Sciatic nerve (tissue), 2 donors: ENCODE measurements around the gene PLEKHO2. TPM values are rescaled to one million over a fixed set of nuclear protein-coding genes. Genes with fewer than 3 reads are reported as not detected.
"Not testable (repeated sequence)": the region's sequence is repeated elsewhere in the genome, so short reads cannot be mapped to it uniquely, and the experiment has no call there.

ENCODE experiments used
- ATAC-seq: fragments of 200-7000 bp; cut with Tn5 transposase; one replicate; pipeline ENCODE4 v1.9.1; 2020; ENCODE audit warnings: mild to moderate bottlenecking, moderate library complexity
- DNase-seq: peaks from one replicate; pipeline ENCODE4 v3.0.0-alpha.2; 2020; ENCODE audit warnings: low spot score
- intact Hi-C: fragments of 100-400 bp; cut with DNase I; formaldehyde crosslinking; loops from one replicate; pipeline ENCODE4 v1.14.2; 2022
- total RNA-seq: library from RNA; stranded (reverse); fragmentation: NEBNext Ultra II Directional; extraction: Animal tissue kit (Norgen Biotek cat#: 25700); gene quantifications from one replicate; pipeline ENCODE4 v1.2.1, GENCODE V29; 2021
- donor health status: DM: no; HTN: no; CAD: no.
- donor health status: DM: no; HTN: no; CAD: no.

PLEKHO2 gene, protein sequence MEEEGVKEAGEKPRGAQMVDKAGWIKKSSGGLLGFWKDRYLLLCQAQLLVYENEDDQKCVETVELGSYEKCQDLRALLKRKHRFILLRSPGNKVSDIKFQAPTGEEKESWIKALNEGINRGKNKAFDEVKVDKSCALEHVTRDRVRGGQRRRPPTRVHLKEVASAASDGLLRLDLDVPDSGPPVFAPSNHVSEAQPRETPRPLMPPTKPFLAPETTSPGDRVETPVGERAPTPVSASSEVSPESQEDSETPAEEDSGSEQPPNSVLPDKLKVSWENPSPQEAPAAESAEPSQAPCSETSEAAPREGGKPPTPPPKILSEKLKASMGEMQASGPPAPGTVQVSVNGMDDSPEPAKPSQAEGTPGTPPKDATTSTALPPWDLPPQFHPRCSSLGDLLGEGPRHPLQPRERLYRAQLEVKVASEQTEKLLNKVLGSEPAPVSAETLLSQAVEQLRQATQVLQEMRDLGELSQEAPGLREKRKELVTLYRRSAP
- 62.9 TPM for total RNA-seq

DNA sequence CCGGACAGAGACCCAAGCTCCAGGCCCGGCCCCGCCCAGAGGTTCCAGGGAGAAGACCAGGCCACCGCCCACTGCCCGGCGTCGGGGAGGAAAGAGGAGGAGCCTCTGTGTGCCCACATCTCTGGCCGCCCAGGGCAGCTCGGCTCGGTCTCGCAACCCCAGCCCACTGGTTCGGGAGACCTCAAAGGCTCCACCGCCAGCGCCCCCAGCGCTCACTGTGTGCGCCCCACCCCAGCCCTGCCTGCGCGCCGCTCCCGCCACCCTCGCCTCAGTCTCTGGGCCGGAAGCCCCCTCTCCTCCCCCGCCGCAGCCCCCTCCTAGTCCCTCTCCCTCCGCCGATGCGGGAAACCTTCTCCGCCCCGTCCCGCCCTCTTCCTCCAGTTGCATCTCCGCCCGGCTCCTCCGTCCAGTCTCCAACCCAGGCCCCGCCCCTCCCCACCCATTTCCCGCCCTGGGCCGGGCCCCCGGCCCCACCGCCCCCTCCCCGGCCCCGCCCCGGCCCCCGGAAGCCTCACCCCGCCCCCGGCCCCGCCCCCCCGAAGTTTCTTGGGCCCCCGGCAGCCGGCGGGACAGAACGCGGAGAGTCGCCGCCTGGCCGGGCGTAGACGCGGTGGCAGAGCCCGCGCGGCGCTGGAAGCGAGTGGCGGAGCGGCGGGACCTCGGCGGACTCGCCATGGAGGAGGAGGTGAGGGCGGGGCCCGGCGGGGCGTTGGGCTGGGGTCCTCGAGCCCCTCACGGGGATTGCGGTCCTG, at the start of gene PLEKHO2:
Gene PLEKHO2, plus strand, starts transcription at position 572 of the 752 bp plus-strand sequence. Its CDS starts 102 bp downstream, at position 674.
- DNase-seq (peak; percentile 98), ATAC-seq (peak; percentile 87)
- intact Hi-C loops = no loop called here

- ATAC-seq (no peak), DNase-seq (no peak)
- intact Hi-C loops = no loop called here
Observed at GRCh38 chr15:64792282-64792681, 49.4 kb upstream of the PLEKHO2 start.

DNA sequence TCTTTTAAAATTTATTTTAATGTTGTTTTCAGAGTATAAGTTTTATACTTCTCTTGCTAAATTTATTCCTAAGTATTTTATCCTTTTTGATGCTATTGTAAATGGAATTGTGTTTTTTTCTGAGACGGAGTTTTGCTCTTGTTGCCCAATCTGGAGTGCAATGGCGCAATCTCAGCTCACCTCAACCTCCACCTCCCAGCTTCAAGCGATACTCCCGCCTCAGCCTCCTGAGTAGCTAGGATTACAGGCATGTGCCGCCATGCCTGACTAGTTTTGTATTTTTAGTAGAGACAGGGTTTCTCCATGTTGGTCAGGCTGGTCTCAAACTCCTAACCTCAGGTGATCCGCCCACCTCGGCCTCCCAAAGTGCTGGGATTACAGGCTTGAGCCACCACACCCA, 46.4 kb upstream of the PLEKHO2 start:
- ATAC-seq, DNase-seq: not testable (repeated sequence)

DNA sequence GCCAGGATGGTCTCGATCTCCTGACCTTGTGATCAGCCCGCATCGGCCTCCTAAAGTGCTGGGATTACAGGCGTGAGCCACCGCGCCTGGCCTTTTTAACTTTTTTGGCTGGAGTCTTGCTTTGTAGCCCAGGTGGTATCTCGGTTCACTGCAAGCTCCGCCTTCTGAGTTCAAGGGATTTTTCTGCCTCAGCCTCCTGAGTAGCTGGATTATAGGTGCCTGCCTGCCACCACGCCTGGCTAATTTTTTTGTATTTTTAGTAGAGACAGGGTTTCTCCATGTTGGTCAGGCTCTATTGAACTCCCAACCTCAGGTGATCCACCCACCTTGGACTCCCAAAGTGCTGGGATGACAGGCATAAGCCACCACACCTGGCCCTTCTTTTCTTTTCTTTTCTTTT, 45.8 kb upstream of the PLEKHO2 start:
- ATAC-seq = not testable (repeated sequence)

More for the DNA sequence above, 46.4 kb upstream of the PLEKHO2 start:
- intact Hi-C loops = not testable (repeated sequence)

DNA sequence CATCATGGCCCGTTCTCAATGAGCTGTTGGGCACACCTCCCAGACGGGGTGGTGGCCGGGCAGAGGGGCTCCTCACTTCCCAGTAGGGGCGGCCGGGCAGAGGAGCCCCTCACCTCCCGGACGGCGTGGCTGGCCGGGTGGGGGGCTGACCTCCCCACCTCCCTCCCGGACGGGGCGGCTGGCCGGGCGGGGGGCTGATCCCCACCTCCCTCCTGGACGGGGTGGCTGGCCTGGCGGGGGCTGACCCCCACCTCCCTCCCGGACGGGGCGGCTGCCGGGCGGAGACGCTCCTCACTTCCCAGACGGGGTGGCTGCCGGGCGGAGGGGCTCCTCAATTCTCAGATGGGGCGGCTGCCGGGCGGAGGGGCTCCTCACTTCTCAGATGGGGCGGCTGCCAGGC, 42.8 kb upstream of the PLEKHO2 start:
- ATAC-seq, intact Hi-C loops, DNase-seq: not testable (repeated sequence)

More for the DNA sequence above, 45.8 kb upstream of the PLEKHO2 start:
- intact Hi-C loops, DNase-seq: not testable (repeated sequence)

DNA sequence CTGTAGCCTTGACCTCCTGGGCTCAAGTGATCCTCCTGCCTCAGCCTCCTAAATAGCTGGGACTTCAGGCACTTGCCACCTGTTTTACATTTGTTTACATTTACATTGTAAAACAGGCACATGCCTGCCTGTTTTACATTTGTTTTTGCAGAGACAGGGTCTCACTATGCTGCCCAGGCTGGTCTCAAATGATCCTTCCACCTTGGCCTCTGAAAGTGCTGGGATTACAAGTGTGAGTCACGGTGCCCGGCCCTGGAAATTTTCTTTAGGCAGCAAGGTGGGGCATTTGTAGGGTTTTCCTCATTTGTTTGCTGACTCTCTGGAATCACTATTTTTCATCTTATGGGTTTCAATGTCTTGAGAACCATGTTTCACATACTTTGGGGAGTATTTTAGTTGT, 41.2 kb upstream of the PLEKHO2 start:
- no peak for DNase-seq
- ATAC-seq = no peak
- intact Hi-C loops = no loop called here

DNA sequence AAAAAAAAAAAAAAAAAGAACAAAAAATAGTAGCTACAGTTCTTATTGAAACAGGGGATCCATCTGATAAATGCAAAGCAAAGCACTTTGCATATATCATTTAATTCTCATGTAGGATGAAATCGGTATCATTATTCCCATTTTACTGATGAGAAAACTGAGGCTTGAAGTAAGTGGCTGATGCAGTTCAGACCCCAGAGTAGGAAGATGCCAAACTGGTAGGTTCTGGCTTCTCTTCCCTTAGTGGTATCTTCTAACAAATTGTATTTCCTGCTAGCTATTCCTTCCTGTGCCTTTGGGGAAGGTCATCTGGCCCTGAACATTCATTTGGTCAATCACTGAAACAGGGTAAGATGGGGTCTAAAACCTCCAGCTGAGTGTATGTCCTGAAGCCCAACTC, 38.2 kb upstream of the PLEKHO2 start:
- intact Hi-C loops = no loop called here
- DNase-seq (no peak), ATAC-seq (no peak)

DNA sequence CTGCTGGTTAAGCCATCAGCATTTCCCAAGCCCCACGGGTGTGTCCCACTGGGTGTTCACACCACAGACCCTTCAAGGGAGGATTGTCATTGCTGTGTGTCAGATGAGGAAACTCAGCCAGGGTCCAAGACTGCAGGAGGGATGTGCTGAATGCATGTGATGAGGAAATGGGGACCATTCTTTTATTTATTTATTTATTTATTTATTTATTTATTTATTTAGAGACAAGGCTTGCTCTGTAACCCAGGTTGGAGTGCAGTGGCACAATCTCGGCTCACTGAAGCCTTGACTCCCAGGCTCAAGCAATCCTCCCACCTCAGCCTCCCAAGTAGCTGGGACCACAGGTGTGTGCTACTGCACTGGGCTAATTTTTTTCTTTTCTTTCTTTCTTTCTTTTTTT, 37.1 kb upstream of the PLEKHO2 start:
- ATAC-seq = no peak
- intact Hi-C loops = no loop called here
- DNase-seq = no peak

GRCh38 chr15:64806509-64806908, 35.2 kb upstream of the PLEKHO2 start:
- ATAC-seq (no peak), DNase-seq (no peak)
- intact Hi-C loops = no loop called here

- intact Hi-C loops = no loop called here
- DNase-seq (no peak), ATAC-seq (peak; percentile 4)
Observed at GRCh38 chr15:64807051-64807749, 34.5 kb upstream of the PLEKHO2 start.

DNA sequence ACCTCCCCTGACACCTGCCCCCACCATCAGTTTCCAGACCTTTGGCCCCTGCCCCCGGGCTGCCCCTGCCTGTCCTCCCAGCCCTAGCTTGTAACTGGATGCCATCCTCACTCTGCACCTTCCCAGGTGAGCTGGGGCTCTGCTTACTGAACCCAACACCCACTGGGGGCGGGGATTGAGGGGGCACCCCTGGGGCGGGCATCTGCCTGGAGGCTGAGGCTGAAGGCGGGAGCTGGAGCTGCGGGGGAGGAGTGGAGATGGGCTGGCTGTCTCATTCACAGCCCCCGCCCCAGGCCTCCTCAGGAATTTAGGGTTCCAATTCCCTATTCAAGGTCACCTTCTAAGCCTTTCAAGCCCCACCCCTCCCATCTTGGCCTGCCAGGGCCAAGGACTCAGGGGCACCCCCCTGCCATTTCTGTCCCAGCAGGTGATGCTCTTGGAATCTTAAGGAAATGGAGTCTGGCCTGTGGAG, 33.9 kb upstream of the PLEKHO2 start:
- ATAC-seq = no peak
- intact Hi-C loops = no loop called here
- DNase-seq = no peak

- no peak for ATAC-seq
- DNase-seq = no peak
- intact Hi-C loops = no loop called here
Observed at GRCh38 chr15:64808785-64809453, 32.8 kb upstream of the PLEKHO2 start.

GRCh38 chr15:64809649-64810496, 31.8 kb upstream of the PLEKHO2 start:
- ATAC-seq = peak; percentile 88
- DNase-seq = peak; percentile 93
- intact Hi-C loops = loop anchor here (5.0 kb wide), 1 partner anchor 73 kb away; no protein-coding TSS in a partner anchor

- no peak for ATAC-seq
- intact Hi-C loops = loop anchor here (5.0 kb wide), 1 partner anchor 73 kb away; no protein-coding TSS in a partner anchor
Observed at GRCh38 chr15:64810497-64811326, 31.0 kb upstream of the PLEKHO2 start.

DNA sequence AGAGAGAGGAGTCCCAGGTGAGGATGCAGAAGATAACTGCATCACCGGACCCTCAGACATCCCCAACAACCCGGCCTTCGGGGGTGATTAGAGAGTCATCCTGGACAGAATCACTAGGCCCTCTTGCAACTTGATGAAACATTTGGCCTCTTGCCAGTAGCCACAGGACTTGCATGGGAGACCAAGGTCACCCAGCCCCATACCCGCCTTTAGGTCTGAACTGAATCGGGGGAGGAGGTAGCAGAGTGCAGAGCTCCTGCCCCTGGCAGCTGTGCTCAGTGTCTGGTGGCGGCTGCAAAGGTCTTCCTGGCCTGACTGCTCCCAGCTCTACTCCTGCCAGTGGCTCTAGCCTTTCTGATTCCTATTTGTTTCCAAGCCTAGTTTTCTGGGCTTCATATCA, 28.6 kb upstream of the PLEKHO2 start:
- intact Hi-C loops = loop anchor here (5.0 kb wide), 1 partner anchor 76 kb away; no protein-coding TSS in a partner anchor
- DNase-seq (no peak), ATAC-seq (no peak)

More at GRCh38 chr15:64810497-64811326, 31.0 kb upstream of the PLEKHO2 start:
- DNase-seq = no peak

GRCh38 chr15:64814283-64814682, 27.4 kb upstream of the PLEKHO2 start:
- not testable (repeated sequence) for ATAC-seq, DNase-seq
- intact Hi-C loops = loop anchor here (5.0 kb wide), 1 partner anchor 77 kb away; no protein-coding TSS in a partner anchor
